GM12878 (cell line): Measurements from ENCODE around the gene FERMT3. TPM values are rescaled to one million over a fixed set of nuclear protein-coding genes. Genes with fewer than 3 reads are reported as not detected.

Source experiments
- ATAC-seq: fragments of 200-7000 bp; cut with Tn5 transposase; 3 replicates; pipeline ENCODE4 v1.9.1; 2020; ENCODE audit warnings: mild to moderate bottlenecking, moderate library complexity
- BruUV-seq: library from RNA; stranded (reverse); fragments of 400-500 nt; replicated peaks from 2 replicates; lab custom pipeline; 2021; lab: Mats Ljungman, UMichigan
- CTCF ChIA-PET: fragments of 300-600 bp; sonication (Branson Sonifier 250); formaldehyde crosslinking; extraction: SDS; loops from one replicate; lab custom pipeline; 2021; ENCODE audit warnings: inconsistent platforms; lab: Yijun Ruan, JAX
- POLR2A ChIA-PET: fragments of 350-600 bp; formaldehyde crosslinking; extraction: SDS; loops from one replicate; lab custom pipeline; 2021; ENCODE audit warnings: inconsistent platforms; lab: Charles Lee
- RAD21 ChIA-PET: fragments of 300-600 bp; sonication (Branson Sonifier 250); formaldehyde crosslinking; loops from one replicate; lab custom pipeline; 2023; ENCODE audit warnings: antibody characterized with exemption; ENCODE audit not compliant: unreplicated experiment; lab: Charles Lee
- SMC1A ChIA-PET: fragments of 300-600 bp; sonication (Branson Sonifier 250); formaldehyde crosslinking; loops from one replicate; lab custom pipeline; 2023; ENCODE audit not compliant: unreplicated experiment, uncharacterized antibody; lab: Charles Lee
- DNase-seq: peaks from one replicate; pipeline ENCODE4 v3.0.0-alpha.2; 2011; ENCODE audit warnings: low read depth, low spot score
- FAIRE-seq: peaks from 3 replicates; lab custom pipeline; 2011; peaks lifted over from hg19 to GRCh38; lab: Jason Lieb, UNC
- H2AFZ ChIP-seq: 2 replicates; pipeline ENCODE4 v1.6.0; 2011; ENCODE audit warnings: low read depth, low read length, control low read depth; ENCODE audit not compliant: control insufficient read depth
- H3K27ac ChIP-seq: 2 replicates; pipeline ENCODE4 v1.5.1; 2011; ENCODE audit warnings: control low read depth; ENCODE audit not compliant: control insufficient read depth, insufficient read depth
- H3K27me3 ChIP-seq, 2 experiments: replicated peaks in 1 of 2; 2 replicates each; pipeline versions ENCODE4 v1.6.0 to v1.6.1; 2011; ENCODE audit warnings: low read length in 1 of 2; ENCODE audit not compliant: control insufficient read depth in 2 of 2, insufficient read depth in 2 of 2
- H3K36me3 ChIP-seq, 2 experiments: 2 replicates each; pipeline ENCODE4 v1.5.1; 2011; ENCODE audit warnings: low read length in 1 of 2; ENCODE audit not compliant: control insufficient read depth in 2 of 2, insufficient read depth in 2 of 2
- H3K4me1 ChIP-seq: 2 replicates; pipeline ENCODE4 v1.6.1; 2011; ENCODE audit warnings: mild to moderate bottlenecking, low read length, moderate library complexity, mixed read lengths; ENCODE audit not compliant: control insufficient read depth, insufficient read depth
- H3K4me2 ChIP-seq: 2 replicates; pipeline ENCODE4 v1.6.0; 2011; ENCODE audit warnings: control low read depth; ENCODE audit not compliant: control insufficient read depth, insufficient read depth
- H3K4me3 ChIP-seq: fragments of 200-600 bp; sonication (generic); 2 replicates; pipeline ENCODE4 v1.5.1; 2016
- H3K79me2 ChIP-seq: 2 replicates; pipeline ENCODE4 v1.6.0; 2011; ENCODE audit warnings: low read length; ENCODE audit not compliant: control insufficient read depth, insufficient read depth
- H3K9ac ChIP-seq: 2 replicates; pipeline ENCODE4 v1.8.0; 2011; ENCODE audit warnings: low read length, control low read depth, mixed read lengths; ENCODE audit not compliant: control insufficient read depth, insufficient read depth
- H3K9me3 ChIP-seq: replicated peaks from 3 replicates; pipeline ENCODE4 v1.5.1; 2011; ENCODE audit warnings: mild to moderate bottlenecking, low read length; ENCODE audit not compliant: control insufficient read depth, insufficient read depth
- H4K20me1 ChIP-seq: 2 replicates; pipeline ENCODE4 v1.6.0; 2011; ENCODE audit not compliant: control insufficient read depth, insufficient read depth
- ESRRA ChIP-seq: IDR thresholded peaks from 2 replicates; pipeline ENCODE4 v1.6.1; 2012; ENCODE audit warnings: mild to moderate bottlenecking, low read length, improper control_type of control experiment
- MAX ChIP-seq: IDR thresholded peaks from 2 replicates; pipeline ENCODE4 v1.6.1; 2012; ENCODE audit warnings: low read depth, low read length, improper control_type of control experiment
- MEF2A ChIP-seq: IDR thresholded peaks from 2 replicates; pipeline ENCODE4 v1.6.1; 2011; ENCODE audit warnings: low read depth, mild to moderate bottlenecking, low read length, moderate library complexity; ENCODE audit not compliant: insufficient read depth
- RAD51 ChIP-seq: fragments of 450-650 bp; IDR thresholded peaks from 2 replicates; pipeline ENCODE4 v1.6.1; 2016; ENCODE audit warnings: moderate library complexity, mild to moderate bottlenecking, inconsistent platforms
- RCOR1 ChIP-seq: conservative IDR thresholded peaks from 2 replicates; pipeline ENCODE4 v1.6.1; 2012; ENCODE audit warnings: low read depth, low read length, improper control_type of control experiment
- RUNX3 ChIP-seq: IDR thresholded peaks from 2 replicates; pipeline ENCODE4 v1.6.1; 2012; ENCODE audit warnings: low read length, inconsistent platforms
- SMAD1 ChIP-seq: fragments of 450-650 bp; IDR thresholded peaks from 2 replicates; pipeline ENCODE4 v1.6.1; 2018; ENCODE audit warnings: mild to moderate bottlenecking, low read depth; ENCODE audit not compliant: partially characterized antibody
- ZBTB4 ChIP-seq: fragments of 450-650 bp; formaldehyde crosslinking; IDR thresholded peaks from 2 replicates; pipeline ENCODE4 v1.4.0; 2022; ENCODE audit warnings: mild to moderate bottlenecking, moderate library complexity
- WGBS: methylation state at CpG from one replicate; pipeline ENCODE4 v1.1.6; 2016; ENCODE audit warnings: low lambda C conversion rate; ENCODE audit not compliant: insufficient replicate concordance, insufficient coverage; ENCODE audit errors: missing lambda C conversion rate; 5-methylcytosine and 5-hydroxymethylcytosine counted together
- in situ Hi-C: fragments of 300-500 bp; cut with MboI; formaldehyde crosslinking; loops from 9 replicates; pipeline ENCODE4 v1.14.3; 2018; ENCODE audit warnings: mixed read lengths
- intact Hi-C: fragments of 100-400 bp; cut with micrococcal nuclease; formaldehyde crosslinking; loops from one replicate; pipeline ENCODE4 v1.14.2; 2022; ENCODE audit not compliant: unreplicated experiment
- polyA plus RNA-seq, 11 experiments: library from polyadenylated mRNA; depleted of rRNA in 4 of 11; unstranded in 6 of 11; stranded (reverse) in 5 of 11; fragments of >200 nt; fragmentation: Nextera tagmentation in 4 of 11; fragmentation: Illumina TruSeq in 1 of 11; extraction: Ambion mirVana in 4 of 11; extraction: Trizol in 1 of 11; gene quantifications; 1 replicate in 1 of 11; 2 replicates in 10 of 11; pipeline versions ENCODE4 v1.2.1 to v1.2.3, GENCODE V29; 2011 to 2016; ENCODE audit warnings: inconsistent platforms in 2 of 11, missing spikeins in 2 of 11, low read depth in 1 of 11
- total RNA-seq, 4 experiments: library from RNA; depleted of rRNA in 3 of 4; stranded (reverse); fragments of >200 nt in 3 of 4; fragmentation: Illumina TruSeq in 1 of 4; extraction: Trizol in 1 of 4; gene quantifications; 2 replicates each; pipeline versions ENCODE4 v1.2.1 to v1.2.3, GENCODE V29; 2013 to 2021
- TF ChIP-seq, protein P1 (sequence below): IDR thresholded peaks from 2 replicates; pipeline ENCODE4 v1.6.1; 2012; ENCODE audit warnings: mild to moderate bottlenecking, low read depth, low read length

Gene FERMT3
- total and polyA plus RNA-seq, 10 of the 15 experiments (the other 5 are each of a cell fraction or from before 2014, with no cell fraction given), result 2.0 to 211 (median 114) TPM

- BruUV-seq, result no TSS peak
- Histone ChIP-seq H4K20me1 (no peaks in the 10 kb centered on the region), H2AFZ (no peak overlapping the region), H3K9ac (no peak overlapping the region), H3K4me1 (peaks cover 11% of the 10 kb centered on the region), H3K79me2 (no peaks in the 10 kb centered on the region), H3K9me3 (no peaks in the 10 kb centered on the region), H3K27me3 (no peaks in the 10 kb centered on the region)
- RAD21 ChIA-PET, result interaction anchor here (0.5 kb wide), 1 partner anchor 48 kb away, joined by 3 read pairs; no protein-coding TSS in a partner anchor
- no peak for ATAC-seq
- in situ Hi-C loops, result no loop called here
- POLR2A ChIA-PET, result no interaction called here
- 86% methylated on average over 18 of the region's 18 CpGs for WGBS
- CTCF ChIA-PET, result interaction anchor here (1.5 to 2.0 kb wide), 3 partner anchors 10 to 39 kb away, joined by 4 to 9 read pairs (median 5); partner anchors contain the start of gene PLCB3
- TF ChIP-seq, protein P1, sequence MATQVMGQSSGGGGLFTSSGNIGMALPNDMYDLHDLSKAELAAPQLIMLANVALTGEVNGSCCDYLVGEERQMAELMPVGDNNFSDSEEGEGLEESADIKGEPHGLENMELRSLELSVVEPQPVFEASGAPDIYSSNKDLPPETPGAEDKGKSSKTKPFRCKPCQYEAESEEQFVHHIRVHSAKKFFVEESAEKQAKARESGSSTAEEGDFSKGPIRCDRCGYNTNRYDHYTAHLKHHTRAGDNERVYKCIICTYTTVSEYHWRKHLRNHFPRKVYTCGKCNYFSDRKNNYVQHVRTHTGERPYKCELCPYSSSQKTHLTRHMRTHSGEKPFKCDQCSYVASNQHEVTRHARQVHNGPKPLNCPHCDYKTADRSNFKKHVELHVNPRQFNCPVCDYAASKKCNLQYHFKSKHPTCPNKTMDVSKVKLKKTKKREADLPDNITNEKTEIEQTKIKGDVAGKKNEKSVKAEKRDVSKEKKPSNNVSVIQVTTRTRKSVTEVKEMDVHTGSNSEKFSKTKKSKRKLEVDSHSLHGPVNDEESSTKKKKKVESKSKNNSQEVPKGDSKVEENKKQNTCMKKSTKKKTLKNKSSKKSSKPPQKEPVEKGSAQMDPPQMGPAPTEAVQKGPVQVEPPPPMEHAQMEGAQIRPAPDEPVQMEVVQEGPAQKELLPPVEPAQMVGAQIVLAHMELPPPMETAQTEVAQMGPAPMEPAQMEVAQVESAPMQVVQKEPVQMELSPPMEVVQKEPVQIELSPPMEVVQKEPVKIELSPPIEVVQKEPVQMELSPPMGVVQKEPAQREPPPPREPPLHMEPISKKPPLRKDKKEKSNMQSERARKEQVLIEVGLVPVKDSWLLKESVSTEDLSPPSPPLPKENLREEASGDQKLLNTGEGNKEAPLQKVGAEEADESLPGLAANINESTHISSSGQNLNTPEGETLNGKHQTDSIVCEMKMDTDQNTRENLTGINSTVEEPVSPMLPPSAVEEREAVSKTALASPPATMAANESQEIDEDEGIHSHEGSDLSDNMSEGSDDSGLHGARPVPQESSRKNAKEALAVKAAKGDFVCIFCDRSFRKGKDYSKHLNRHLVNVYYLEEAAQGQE, result no peak
- TF ChIP-seq RAD51 (no peak), RCOR1 (no peak), RUNX3 (no peak), ESRRA (no peak), MEF2A (no peak), ZBTB4 (CRISPR knock-in tag) (no peak), MAX (no peak), SMAD1 (no peak)
- TF ChIP-seq, all 136 proteins: peak for 0
- DNase-seq (no peak), FAIRE-seq (no peak)
- Histone ChIP-seq H3K4me2 (no peak overlapping the region), H3K27ac (no peak overlapping the region), H3K4me3 (no peak overlapping the region), H3K36me3 (peaks cover 0 to 5% of the 10 kb centered on the region in 2 experiments; a peak in 2 of 4 replicates)
- intact Hi-C loops, result no loop called here
- SMC1A ChIA-PET, result no interaction called here
These were observed 55.1 kb downstream of the FERMT3 start for GRCh38 chr11:64261556-64262080.
